AG10803 (cell line): Measurements from ENCODE around the gene ALKBH3.

Experiments
- DNase-seq: peaks from one replicate; pipeline ENCODE4 v3.0.0; 2010; ENCODE audit warnings: low read depth
- H3K4me3 ChIP-seq: 2 replicates; pipeline ENCODE4 v1.5.1; 2011; ENCODE audit warnings: mild to moderate bottlenecking, low read length, control low read depth
- TF ChIP-seq, protein P1 (sequence below): conservative IDR thresholded peaks from 2 replicates; pipeline ENCODE4 v1.5.1; 2011; ENCODE audit warnings: mild to moderate bottlenecking, low read length, control low read depth, inconsistent platforms

ALKBH3 gene

DNA sequence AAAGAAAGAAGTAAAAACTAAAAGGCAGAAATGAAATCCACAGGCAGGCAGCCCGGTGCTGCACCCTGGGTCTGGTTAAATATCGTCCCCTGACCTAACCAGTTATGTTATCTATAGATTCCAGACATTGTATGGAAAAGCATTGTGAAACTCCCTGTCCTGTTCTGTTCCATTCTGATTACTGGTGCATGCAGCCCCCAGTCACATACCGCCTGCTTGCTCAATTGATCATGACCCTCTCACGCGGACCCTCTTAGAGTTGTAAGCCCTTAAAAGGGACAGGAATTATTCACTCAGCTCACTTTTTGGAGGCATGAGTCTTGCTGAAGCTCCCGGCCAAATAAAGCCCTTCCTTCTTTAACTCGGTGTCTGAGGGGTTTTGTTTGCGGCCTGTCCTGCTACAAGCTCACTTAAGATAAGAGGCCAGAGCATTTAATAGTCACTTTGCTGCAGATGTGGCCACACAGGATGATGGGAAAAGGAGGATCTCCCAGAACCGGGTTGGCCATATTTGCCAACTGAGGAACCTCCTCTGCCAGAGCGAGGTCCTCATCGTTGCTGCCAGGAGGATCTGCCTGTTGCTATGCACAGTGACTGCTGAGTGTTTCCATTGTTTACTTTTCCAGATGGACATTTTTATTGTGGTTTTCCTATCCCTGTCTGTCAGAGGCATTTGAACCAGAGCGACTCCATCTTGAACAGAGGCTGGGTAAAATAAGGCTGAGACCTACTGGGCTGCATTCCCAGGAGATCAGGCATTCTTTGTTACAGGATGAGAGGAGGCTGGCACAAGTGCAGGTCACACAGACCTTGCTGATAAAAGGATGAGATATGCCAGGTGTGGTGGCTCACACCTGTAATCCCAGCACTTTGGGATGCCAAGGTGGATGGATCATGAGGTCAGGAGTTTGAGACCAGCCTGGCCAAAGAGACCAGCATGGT is 72.0 kb downstream of the ALKBH3 start:
- H3K4me3 ChIP-seq, result no peak overlapping the region
- TF ChIP-seq, protein P1, sequence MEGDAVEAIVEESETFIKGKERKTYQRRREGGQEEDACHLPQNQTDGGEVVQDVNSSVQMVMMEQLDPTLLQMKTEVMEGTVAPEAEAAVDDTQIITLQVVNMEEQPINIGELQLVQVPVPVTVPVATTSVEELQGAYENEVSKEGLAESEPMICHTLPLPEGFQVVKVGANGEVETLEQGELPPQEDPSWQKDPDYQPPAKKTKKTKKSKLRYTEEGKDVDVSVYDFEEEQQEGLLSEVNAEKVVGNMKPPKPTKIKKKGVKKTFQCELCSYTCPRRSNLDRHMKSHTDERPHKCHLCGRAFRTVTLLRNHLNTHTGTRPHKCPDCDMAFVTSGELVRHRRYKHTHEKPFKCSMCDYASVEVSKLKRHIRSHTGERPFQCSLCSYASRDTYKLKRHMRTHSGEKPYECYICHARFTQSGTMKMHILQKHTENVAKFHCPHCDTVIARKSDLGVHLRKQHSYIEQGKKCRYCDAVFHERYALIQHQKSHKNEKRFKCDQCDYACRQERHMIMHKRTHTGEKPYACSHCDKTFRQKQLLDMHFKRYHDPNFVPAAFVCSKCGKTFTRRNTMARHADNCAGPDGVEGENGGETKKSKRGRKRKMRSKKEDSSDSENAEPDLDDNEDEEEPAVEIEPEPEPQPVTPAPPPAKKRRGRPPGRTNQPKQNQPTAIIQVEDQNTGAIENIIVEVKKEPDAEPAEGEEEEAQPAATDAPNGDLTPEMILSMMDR, result no peak
- DNase-seq, result peak; percentile 61

DNA sequence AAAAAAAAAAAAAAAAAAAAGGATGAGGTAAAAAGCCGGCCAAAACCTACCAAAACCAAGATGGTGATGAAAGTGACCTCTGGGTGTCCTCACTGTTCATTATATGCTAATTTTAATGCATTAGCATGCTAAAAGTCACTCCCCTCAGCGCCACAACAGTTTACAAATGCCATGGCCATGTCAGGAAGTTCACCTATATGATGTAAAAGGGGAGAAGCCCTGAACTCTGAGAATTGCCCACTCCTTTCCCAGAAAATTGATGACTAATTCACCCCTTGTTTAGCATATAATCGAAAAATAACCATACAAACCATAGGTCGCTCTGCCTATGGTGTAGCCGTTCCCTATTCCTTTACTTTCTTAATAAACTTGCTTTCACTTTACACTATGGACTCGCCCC is 72.9 kb downstream of the ALKBH3 start:
- H3K4me3 ChIP-seq, result no peak overlapping the region
- TF ChIP-seq, protein P1, result no peak

DNA sequence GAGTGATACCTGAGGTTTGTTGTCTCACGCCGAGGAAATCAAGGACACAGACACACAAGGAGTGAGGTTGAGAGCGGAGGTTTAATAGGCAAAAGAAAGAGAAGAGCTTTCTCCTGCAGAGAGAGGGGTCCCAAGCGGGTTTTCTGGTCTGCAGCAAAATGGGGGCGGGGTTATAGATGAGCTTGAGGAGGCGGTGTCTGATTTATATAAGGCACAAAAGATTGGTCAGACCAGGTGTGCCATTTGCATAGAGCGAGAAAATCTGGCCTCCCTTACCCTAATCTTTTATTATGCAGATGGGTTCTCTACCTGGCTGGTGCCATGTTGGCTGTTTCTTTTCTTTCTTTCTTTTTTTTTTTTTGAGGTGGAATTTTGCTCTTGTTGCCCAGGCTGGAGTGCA is 73.6 kb downstream of the ALKBH3 start:
- DNase-seq, result no peak
- no peak overlapping the region for H3K4me3 ChIP-seq
- TF ChIP-seq, protein P1, result no peak

More for the DNA sequence above, 72.9 kb downstream of the ALKBH3 start:
- no peak for DNase-seq

DNA sequence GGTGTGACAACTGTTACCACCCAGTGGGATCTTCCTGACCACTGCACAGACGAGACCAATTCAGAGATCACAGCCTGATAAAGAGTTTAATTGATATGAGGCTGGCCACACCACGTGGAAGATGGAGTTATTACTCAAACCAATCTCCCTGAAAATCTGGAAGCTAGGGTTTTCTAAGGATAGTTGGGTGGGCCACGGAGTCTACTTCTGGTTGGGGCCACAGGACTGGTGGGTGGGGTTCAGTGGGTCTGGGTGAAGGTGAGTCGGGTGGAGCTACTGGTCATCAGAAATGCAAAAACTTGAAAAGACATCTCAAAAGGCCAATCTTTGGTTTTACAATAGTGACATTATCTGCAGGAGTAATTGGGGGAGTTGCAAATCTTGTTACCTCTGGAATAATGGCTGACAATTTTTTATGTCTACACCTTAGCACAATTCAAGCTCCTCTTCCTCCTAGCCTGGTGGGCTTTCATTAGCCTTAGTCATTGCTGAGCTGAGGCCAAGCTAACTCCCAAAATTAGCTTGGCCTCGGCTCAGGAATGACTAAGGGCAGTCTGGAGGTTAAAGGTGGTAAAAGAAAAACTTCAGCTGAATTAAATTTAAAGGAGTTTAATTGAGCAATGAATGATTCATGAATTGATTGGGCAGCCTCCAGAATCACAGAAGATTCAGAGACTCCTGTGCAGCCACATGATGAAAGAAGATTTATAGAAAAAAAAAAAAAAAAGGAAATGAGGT is 74.9 kb downstream of the ALKBH3 start:
- TF ChIP-seq, protein P1, result no peak
- DNase-seq, result peak; percentile 66
- H3K4me3 ChIP-seq, result no peak overlapping the region

DNA sequence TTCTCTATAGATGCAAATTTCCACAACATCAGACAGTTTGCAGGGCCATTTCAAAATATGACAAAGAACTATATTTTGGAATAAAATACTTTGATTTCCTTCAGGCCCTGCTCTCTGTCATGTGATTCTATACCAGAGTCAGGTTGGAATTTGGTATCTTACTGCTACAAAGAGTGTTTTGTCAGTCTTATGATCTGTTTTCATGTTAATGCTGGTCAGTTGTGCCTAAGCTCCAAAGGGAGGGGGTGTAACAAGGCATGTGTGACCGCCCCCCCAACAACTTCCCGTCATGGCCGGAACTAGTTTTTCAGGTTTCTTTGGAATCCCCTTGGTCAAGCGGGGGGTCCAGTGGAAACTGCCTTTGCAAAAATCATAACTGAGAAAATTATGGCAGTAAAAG is 76.9 kb downstream of the ALKBH3 start:
- DNase-seq, result no peak
- no peak overlapping the region for H3K4me3 ChIP-seq
- TF ChIP-seq, protein P1, result no peak

DNA sequence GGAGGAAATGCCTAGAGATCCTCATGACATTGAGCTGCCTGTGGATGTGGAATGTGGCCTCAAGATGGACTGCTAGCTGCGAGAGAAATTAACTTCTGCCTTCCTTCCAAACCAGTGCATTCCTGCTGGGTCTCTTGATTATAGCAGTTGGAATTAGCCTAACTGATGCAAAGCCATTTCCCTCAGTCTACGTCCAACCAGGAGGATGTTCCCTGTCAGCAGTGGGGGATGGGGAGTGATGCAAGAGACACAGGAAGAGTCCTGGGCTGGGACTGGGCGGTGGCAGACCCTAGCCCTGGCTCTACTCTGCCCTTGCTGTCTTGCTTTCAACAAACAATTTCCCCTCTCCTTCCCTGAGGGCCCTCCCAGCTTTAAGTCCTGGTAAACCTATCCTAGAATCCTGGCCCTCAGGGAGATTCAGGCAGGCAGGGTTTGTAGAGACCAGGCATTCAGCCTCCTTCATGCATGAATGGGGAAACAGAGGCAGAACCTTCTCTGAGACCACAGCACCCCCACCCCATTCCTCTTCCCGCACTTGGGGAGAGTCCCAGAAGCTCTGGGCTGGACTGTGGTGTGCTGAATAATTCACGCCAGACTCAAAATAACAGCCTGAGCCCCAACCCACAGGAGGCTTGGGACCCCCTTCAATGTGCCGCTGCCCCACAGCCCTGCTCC is 78.8 kb downstream of the ALKBH3 start:
- peak; percentile 82 for DNase-seq
- no peak overlapping the region for H3K4me3 ChIP-seq
- TF ChIP-seq, protein P1, result no peak
